Frontal cortex (tissue), 4 donors: ENCODE measurements around the gene COX10. TPM values are rescaled to one million over a fixed set of nuclear protein-coding genes. Genes with fewer than 3 reads are reported as not detected.
A peak's percentile ranks its signal among the peaks of the same experiment; 100 is the strongest.
"Not testable (repeated sequence)": the region's sequence is repeated elsewhere in the genome, so short reads cannot be mapped to it uniquely, and the experiment has no call there.

Source experiments
- DNase-seq, 2 donors: peaks; one replicate each; pipeline ENCODE4 v3.0.0; 2012; ENCODE audit warnings: low spot score in 2 of 2
- FAIRE-seq: peaks from 2 replicates; lab custom pipeline; 2012; peaks lifted over from hg19 to GRCh38; lab: Jason Lieb, UNC
- total RNA-seq: library from RNA; depleted of rRNA; stranded (reverse); fragments of >200 nt; gene quantifications from one replicate; pipeline ENCODE4 v1.2.3, GENCODE V29; 2014
- donor health status: control.
- donor health status: control.
- donor health status: control.

COX10 gene
- total RNA-seq: 11.8 TPM

- peak; percentile 49 to 80 for DNase-seq
- no peak for FAIRE-seq
Observed at GRCh38 chr17:14069251-14070021, at the start of gene COX10. Gene COX10, plus strand, starts transcription at chr17:14069504. Its CDS starts 102 bp downstream, at chr17:14069606.

- not testable (repeated sequence) for DNase-seq, FAIRE-seq
Observed at GRCh38 chr17:14021651-14022294, 47.5 kb upstream of the COX10 start.

GRCh38 chr17:14029755-14030154 is 39.5 kb upstream of the COX10 start:
- FAIRE-seq, DNase-seq: not testable (repeated sequence)

GRCh38 chr17:14032234-14032633 is 37.1 kb upstream of the COX10 start:
- DNase-seq: no peak
- FAIRE-seq: no peak

GRCh38 chr17:14033166-14033565 is 36.1 kb upstream of the COX10 start:
- no peak for FAIRE-seq
- DNase-seq: no peak

- DNase-seq (no peak), FAIRE-seq (no peak)
Observed at GRCh38 chr17:14037453-14037852, 31.9 kb upstream of the COX10 start.

GRCh38 chr17:14038206-14038605 is 31.1 kb upstream of the COX10 start:
- DNase-seq (no peak), FAIRE-seq (no peak)

- no peak for FAIRE-seq
- DNase-seq: no peak
Observed at GRCh38 chr17:14042411-14042810, 26.9 kb upstream of the COX10 start.

- FAIRE-seq (no peak), DNase-seq (no peak)
Observed at GRCh38 chr17:14044702-14045101, 24.6 kb upstream of the COX10 start.

- DNase-seq (no peak), FAIRE-seq (no peak)
Observed at GRCh38 chr17:14046978-14047377, 22.3 kb upstream of the COX10 start.

GRCh38 chr17:14047591-14047990 is 21.7 kb upstream of the COX10 start:
- DNase-seq: no peak
- FAIRE-seq: no peak

GRCh38 chr17:14048169-14048568 is 21.1 kb upstream of the COX10 start:
- FAIRE-seq (no peak), DNase-seq (no peak)

GRCh38 chr17:14050616-14051015 is 18.7 kb upstream of the COX10 start:
- FAIRE-seq: no peak
- DNase-seq: no peak

- FAIRE-seq (no peak), DNase-seq (no peak)
Observed at GRCh38 chr17:14051692-14052091, 17.6 kb upstream of the COX10 start.

- DNase-seq (no peak), FAIRE-seq (no peak)
Observed at GRCh38 chr17:14052886-14053615, 16.3 kb upstream of the COX10 start.

- FAIRE-seq (no peak), DNase-seq (no peak)
Observed at GRCh38 chr17:14057591-14057990, 11.7 kb upstream of the COX10 start.

- no peak for DNase-seq
- FAIRE-seq: no peak
Observed at GRCh38 chr17:14058051-14058450, 11.3 kb upstream of the COX10 start.

GRCh38 chr17:14060706-14061105 is 8.6 kb upstream of the COX10 start:
- FAIRE-seq: no peak

GRCh38 chr17:14061666-14062560 is 7.4 kb upstream of the COX10 start:
- FAIRE-seq (no peak), DNase-seq (no peak)

More at GRCh38 chr17:14060706-14061105, 8.6 kb upstream of the COX10 start:
- DNase-seq: no peak

- FAIRE-seq: no peak
- no peak for DNase-seq
Observed at GRCh38 chr17:14067347-14067746, 2.0 kb upstream of the COX10 start.
